Lower lobe of right lung (tissue), 2 donors: ENCODE results near the gene PLS3. TPM values are rescaled to one million over a fixed set of nuclear protein-coding genes. Genes with fewer than 3 reads are reported as not detected.

Experiments used
- ATAC-seq, 2 donors: fragments of 200-7000 bp; cut with Tn5 transposase; one replicate each; pipeline ENCODE4 v1.9.1; 2020 to 2022; ENCODE audit warnings: mild to moderate bottlenecking in 2 of 2, moderate library complexity in 2 of 2
- DNase-seq: peaks from one replicate; pipeline ENCODE4 v3.0.0-alpha.2; 2020
- H3K27ac ChIP-seq: fragments of 200-600 bp; one replicate; pipeline ENCODE4 v1.8.0; 2022
- H3K27me3 ChIP-seq: fragments of 200-600 bp; one replicate; pipeline ENCODE4 v1.8.0; 2022; ENCODE audit warnings: low read depth
- H3K36me3 ChIP-seq: fragments of 200-600 bp; one replicate; pipeline ENCODE4 v1.8.0; 2022; ENCODE audit warnings: mild to moderate bottlenecking
- H3K4me1 ChIP-seq: fragments of 200-600 bp; one replicate; pipeline ENCODE4 v1.8.0; 2022
- H3K4me3 ChIP-seq: fragments of 200-600 bp; one replicate; pipeline ENCODE4 v1.8.0; 2022; ENCODE audit warnings: mild to moderate bottlenecking
- H3K9me3 ChIP-seq: fragments of 200-600 bp; one replicate; pipeline ENCODE4 v1.8.0; 2022
- CTCF ChIP-seq: fragments of 200-600 bp; IDR thresholded peaks from one replicate; pipeline ENCODE4 v1.8.0; 2022; ENCODE audit warnings: antibody characterized with exemption, mild to moderate bottlenecking
- intact Hi-C: fragments of 100-400 bp; cut with DNase I; formaldehyde crosslinking; loops from one replicate; pipeline ENCODE4 v1.11.0; 2022
- total RNA-seq: library from RNA; stranded (reverse); fragmentation: NEBNext Ultra II Directional; extraction: Animal tissue kit (Norgen Biotek cat#: 25700); gene quantifications from one replicate; pipeline ENCODE4 v1.2.1, GENCODE V29; 2021
- donor health status: DM: no; HTN: yes; CAD: no; lungs with severe emphysema.

Gene PLS3
- total RNA-seq, 1 donor from 2014 or later = 138 TPM

DNA sequence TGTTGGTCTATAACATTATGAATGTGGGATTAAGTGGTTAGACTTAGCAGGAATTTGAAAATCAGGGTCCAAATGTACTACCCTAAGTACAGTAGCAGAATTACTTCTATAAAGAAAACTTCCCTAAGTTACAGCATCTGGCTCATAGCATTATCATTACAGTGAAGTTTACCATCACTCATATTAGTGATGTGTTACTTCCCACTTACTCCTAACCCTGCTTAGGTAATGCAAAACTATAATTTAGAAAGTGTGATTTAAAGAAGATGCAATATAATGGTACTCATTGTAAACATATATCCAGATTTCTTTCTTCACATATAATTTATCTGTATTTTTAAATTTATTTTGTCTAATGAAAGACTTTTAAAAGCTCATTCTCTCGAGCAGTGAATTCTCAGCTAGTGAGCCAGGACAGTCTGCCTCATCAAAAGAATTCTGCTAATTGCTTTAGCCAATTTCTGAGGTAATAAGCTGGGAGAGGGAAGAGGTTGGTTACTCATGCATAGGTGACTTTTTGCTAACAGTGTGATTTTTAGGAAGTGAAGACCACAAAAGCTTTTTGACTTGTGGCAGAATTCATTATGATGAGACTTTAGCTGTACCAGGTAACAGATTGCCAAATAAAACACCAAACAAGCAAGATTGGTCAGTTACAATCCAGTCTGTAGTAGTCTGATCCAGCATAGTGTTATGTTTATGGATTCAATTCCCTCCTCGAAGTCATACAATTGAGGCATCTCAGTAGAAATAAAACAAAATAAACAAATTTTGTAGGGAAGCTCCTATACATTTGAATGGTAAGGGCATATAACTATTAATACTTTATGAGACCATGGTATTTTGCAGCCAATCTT is 21.0 kb downstream of the PLS3 start:
- Histone ChIP-seq H3K9me3 (no peaks in the 10 kb centered on the region), H3K27ac (peak overlapping the region; percentile 46), H3K27me3 (no peaks in the 10 kb centered on the region), H3K4me1 (peaks cover 29% of the 10 kb centered on the region), H3K36me3 (no peaks in the 10 kb centered on the region), H3K4me3 (no peak overlapping the region)
- TF ChIP-seq CTCF = no peak
- intact Hi-C loops = no loop called here
- DNase-seq (no peak), ATAC-seq (peak in 1 of 2 donors; percentile 28)

DNA sequence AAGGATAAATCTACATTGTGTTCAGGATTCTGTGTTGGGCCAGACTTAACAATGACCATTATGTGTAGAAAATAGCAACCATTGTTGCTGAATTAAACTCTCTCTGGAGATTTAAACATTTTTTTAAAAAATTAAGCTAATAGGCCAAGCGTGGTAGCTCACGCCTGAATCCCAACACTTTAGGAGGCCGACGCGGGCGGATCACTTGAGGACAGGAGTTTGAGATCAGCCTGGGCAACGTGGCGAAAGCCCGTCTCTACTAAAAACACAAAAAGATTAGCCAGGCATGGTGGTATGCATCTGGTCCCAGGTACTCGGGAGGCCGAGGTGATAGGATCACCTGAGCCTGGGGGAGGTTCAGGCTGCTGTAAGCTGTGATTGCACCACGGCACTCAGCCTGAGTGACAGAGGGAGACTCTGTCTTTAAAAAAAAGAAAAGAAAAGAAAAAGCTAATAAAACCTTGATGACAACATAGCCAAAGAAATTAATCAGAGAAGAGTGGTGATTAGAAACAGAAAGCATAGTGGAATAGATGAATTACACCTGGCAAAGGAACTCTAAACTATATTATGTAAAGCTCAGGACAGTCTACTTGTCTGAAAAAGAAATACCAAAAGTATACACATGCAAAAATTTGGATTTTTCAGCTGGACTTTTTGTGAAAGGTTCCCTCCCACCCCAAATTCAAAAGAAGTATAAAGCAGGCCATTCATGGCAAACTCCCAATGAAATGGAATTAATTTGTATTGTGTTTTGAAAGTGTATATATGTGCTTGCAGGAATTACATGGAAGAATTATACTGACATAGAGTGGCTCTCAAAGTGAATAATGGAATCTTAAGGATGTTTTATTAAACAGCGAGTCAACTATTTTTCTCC is 21.9 kb downstream of the PLS3 start:
- H3K4me1 ChIP-seq = peaks cover 29% of the 10 kb centered on the region
- no peak for TF ChIP-seq CTCF
- DNase-seq (peak; percentile 50), ATAC-seq (peak; percentile 67 to 83)
- H3K4me3 ChIP-seq = no peak overlapping the region
- H3K36me3 ChIP-seq = no peaks in the 10 kb centered on the region
- no peaks in the 10 kb centered on the region for H3K9me3 ChIP-seq
- intact Hi-C loops = no loop called here
- H3K27me3 ChIP-seq = no peaks in the 10 kb centered on the region
- H3K27ac ChIP-seq = peak overlapping the region; percentile 46

DNA sequence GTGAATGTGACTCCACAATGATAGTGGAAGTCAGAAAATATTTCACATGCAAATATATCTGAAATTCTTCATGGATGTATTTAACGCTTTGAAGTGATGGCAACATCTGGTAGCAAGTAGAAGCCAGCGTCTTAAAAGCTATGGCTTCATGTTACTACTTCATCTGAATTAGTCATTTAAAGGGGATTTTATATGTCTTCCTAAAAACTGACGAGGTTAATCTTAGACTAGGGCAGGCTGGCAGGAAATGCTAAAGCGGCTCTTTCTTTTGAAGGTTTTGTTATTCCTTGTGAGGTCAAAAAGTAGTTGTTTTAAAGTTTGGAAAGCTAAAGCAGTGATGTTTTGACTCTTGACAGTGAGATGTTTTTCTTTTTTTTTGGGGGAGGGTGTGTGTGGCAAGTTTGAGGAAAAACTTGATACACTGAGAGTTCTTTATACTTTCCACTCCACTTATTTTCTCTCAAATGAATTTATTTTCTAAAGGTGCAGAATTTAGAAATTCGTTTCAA is 22.6 kb downstream of the PLS3 start:
- no peaks in the 10 kb centered on the region for H3K9me3 ChIP-seq
- TF ChIP-seq CTCF = no peak
- DNase-seq (no peak), ATAC-seq (peak in 1 of 2 donors; percentile 19)
- H3K36me3 ChIP-seq = no peaks in the 10 kb centered on the region
- no peaks in the 10 kb centered on the region for H3K27me3 ChIP-seq
- H3K4me3 ChIP-seq = no peak overlapping the region
- peak overlapping the region; percentile 46 for H3K27ac ChIP-seq
- peaks cover 29% of the 10 kb centered on the region for H3K4me1 ChIP-seq
- intact Hi-C loops = no loop called here

DNA sequence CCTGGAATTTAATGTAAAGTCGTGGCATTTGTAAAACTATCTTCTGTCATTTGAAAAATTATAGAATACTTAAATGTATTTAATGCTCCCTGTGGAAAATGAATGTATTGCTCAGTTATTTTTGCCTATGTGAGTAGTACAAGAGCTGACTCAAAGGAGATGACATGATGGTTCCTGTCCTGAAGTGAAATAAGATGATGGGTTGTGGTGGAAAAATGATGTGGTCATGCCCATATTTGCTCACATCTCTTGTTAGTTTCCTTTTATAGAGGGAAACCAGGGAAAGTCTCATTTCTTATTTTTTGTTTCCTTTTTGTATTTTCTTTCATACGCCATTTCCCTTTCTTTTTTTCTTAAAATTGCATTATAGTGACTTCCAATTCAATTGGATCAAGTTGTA is 23.7 kb downstream of the PLS3 start:
- no peak overlapping the region for H3K27ac ChIP-seq

More for the DNA sequence above, 23.7 kb downstream of the PLS3 start:
- DNase-seq = no peak
- Histone ChIP-seq H3K36me3 (no peaks in the 10 kb centered on the region), H3K4me3 (no peak overlapping the region), H3K9me3 (no peaks in the 10 kb centered on the region), H3K4me1 (peaks cover 29% of the 10 kb centered on the region), H3K27me3 (no peaks in the 10 kb centered on the region)
- TF ChIP-seq CTCF = no peak
- no peak for ATAC-seq
- intact Hi-C loops = no loop called here
